Sigmoid colon (tissue), 4 donors: ENCODE results near the gene MTUS2.

Experiments
- EP300 ChIP-seq, 4 donors: sonication (generic); formaldehyde crosslinking; IDR thresholded peaks; one replicate each; pipeline ENCODE4 v1.6.1; 2017; ENCODE audit warnings: antibody characterized with exemption in 4 of 4
- POLR2A ChIP-seq, 2 donors: fragments of 450-650 bp; IDR thresholded peaks; one replicate each; pipeline ENCODE4 v1.6.1; 2016; ENCODE audit warnings: antibody characterized with exemption in 2 of 2, mild to moderate bottlenecking in 2 of 2, moderate library complexity in 2 of 2
- TF ChIP-seq, protein P1 (sequence below), 4 experiments: fragments of 450-650 bp in 3 of 4; fragments of 200-600 bp in 1 of 4; IDR thresholded peaks; one replicate each; pipeline ENCODE4 v1.5.1; 2016 to 2019; ENCODE audit warnings: antibody characterized with exemption in 4 of 4, mild to moderate bottlenecking in 3 of 4, moderate library complexity in 2 of 4

- TF ChIP-seq, protein P1, sequence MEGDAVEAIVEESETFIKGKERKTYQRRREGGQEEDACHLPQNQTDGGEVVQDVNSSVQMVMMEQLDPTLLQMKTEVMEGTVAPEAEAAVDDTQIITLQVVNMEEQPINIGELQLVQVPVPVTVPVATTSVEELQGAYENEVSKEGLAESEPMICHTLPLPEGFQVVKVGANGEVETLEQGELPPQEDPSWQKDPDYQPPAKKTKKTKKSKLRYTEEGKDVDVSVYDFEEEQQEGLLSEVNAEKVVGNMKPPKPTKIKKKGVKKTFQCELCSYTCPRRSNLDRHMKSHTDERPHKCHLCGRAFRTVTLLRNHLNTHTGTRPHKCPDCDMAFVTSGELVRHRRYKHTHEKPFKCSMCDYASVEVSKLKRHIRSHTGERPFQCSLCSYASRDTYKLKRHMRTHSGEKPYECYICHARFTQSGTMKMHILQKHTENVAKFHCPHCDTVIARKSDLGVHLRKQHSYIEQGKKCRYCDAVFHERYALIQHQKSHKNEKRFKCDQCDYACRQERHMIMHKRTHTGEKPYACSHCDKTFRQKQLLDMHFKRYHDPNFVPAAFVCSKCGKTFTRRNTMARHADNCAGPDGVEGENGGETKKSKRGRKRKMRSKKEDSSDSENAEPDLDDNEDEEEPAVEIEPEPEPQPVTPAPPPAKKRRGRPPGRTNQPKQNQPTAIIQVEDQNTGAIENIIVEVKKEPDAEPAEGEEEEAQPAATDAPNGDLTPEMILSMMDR (IDR thresholded peaks at IDR 0.05): no peak
- TF ChIP-seq POLR2A (IDR thresholded peaks at IDR 0.05) (no peak), EP300 (IDR thresholded peaks at IDR 0.05) (no peak)
Measured at GRCh38 chr13:28854657-28855056, 34.5 kb downstream of the MTUS2 start.
